ENCODE measurements around the gene HOXB13. TPM values are rescaled to one million over a fixed set of nuclear protein-coding genes. Genes with fewer than 3 reads are reported as not detected.

Gene HOXB13
- total RNA-seq, 1 donor from 2014 or later: not detected

DNA sequence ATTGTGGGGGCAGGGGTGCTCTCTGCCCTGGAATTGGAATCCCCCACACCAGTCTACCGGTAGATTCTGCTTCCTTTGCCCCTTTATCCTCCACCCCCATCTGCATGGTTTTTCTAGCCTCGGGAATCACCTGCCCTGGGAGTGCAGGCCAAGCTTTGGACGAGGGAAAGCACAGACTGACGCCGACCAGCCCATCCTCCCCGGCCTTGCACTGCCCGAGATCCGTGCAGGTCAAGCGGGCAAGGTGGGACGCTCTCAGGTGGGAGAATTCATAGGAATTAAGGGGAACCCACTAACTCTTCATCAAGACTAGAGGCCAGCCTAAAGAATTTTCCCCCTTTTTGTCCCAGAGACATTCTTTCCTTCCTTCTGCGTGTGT is 9.9 kb upstream of the HOXB13 start:
- TF ChIP-seq, protein P1, sequence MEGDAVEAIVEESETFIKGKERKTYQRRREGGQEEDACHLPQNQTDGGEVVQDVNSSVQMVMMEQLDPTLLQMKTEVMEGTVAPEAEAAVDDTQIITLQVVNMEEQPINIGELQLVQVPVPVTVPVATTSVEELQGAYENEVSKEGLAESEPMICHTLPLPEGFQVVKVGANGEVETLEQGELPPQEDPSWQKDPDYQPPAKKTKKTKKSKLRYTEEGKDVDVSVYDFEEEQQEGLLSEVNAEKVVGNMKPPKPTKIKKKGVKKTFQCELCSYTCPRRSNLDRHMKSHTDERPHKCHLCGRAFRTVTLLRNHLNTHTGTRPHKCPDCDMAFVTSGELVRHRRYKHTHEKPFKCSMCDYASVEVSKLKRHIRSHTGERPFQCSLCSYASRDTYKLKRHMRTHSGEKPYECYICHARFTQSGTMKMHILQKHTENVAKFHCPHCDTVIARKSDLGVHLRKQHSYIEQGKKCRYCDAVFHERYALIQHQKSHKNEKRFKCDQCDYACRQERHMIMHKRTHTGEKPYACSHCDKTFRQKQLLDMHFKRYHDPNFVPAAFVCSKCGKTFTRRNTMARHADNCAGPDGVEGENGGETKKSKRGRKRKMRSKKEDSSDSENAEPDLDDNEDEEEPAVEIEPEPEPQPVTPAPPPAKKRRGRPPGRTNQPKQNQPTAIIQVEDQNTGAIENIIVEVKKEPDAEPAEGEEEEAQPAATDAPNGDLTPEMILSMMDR (IDR thresholded peaks at IDR 0.05): no peak
- ATAC-seq (no peak), DNase-seq (no peak)
- intact Hi-C loops (cut with DNase I): no loop called here
- H3K27me3 ChIP-seq (ENCODE audit: low read depth): peaks cover 99% of the 10 kb centered on the region
- H3K4me3 ChIP-seq: no peak overlapping the region
- H3K9me3 ChIP-seq: no peaks in the 10 kb centered on the region
- H3K27ac ChIP-seq: no peak overlapping the region
- H3K4me1 ChIP-seq: no peaks in the 10 kb centered on the region
- H3K36me3 ChIP-seq: no peaks in the 10 kb centered on the region

DNA sequence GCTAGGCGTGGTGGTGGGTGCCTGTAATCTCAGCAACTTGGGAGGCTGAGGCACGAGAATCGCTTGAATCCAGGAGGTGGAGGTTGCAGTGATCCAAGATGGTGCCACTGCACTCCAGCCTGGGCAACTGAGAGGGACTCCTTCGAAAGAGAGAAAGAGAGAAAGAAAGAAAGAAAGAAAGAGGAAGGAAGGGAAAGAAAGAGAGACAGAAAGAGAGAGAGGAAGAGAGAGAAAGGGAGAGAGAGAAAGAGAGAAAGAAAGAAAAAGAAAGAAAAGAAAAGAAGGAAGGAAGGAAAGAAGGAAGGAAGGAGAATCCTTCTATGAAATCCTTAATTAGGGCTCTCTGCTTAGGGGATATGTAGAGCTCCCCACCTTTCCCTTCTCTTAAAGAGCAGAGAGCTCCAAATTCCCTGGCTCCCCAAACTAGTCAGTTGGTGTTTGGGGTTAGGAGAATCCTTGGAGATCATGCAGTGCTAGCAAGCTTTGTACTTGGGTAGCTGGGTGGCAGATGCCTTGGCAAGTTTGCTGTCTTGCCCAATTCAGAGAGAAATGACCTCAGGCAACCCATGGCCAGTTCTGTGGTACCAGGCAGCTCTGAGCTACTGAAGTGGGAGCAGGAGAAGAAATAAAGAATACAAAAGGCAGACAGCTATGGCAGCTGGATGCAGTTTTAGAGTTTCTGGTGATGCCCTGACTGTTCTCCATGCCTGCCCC is 8.9 kb upstream of the HOXB13 start:
- no peak overlapping the region for H3K4me3 ChIP-seq
- ATAC-seq (no peak), DNase-seq (no peak)
- peaks cover 99% of the 10 kb centered on the region for H3K27me3 ChIP-seq (ENCODE audit: low read depth)
- H3K27ac ChIP-seq: no peak overlapping the region
- TF ChIP-seq, protein P1 (IDR thresholded peaks at IDR 0.05): no peak
- H3K4me1 ChIP-seq: no peaks in the 10 kb centered on the region
- no peaks in the 10 kb centered on the region for H3K9me3 ChIP-seq
- no peaks in the 10 kb centered on the region for H3K36me3 ChIP-seq
- intact Hi-C loops (cut with DNase I): no loop called here

DNA sequence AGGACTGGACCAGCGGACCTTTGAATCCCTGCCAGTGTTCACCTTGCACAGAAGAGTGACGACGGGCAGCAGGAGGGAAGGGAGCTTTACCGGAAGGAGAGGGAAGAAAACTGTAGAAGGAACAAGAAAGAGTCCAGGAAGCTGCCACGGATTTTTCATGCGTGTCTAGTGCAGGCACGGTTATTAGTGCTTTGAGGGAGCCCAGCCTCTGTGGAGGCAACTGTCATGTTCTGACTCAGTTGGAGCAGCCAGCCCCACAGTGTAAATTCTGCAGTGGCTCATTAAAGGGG is 6.5 kb upstream of the HOXB13 start:
- TF ChIP-seq, protein P1 (IDR thresholded peaks at IDR 0.05): no peak
- H3K36me3 ChIP-seq: no peaks in the 10 kb centered on the region
- no peaks in the 10 kb centered on the region for H3K9me3 ChIP-seq
- intact Hi-C loops (cut with DNase I): no loop called here
- no peak for DNase-seq
- no peak overlapping the region for H3K27ac ChIP-seq
- no peaks in the 10 kb centered on the region for H3K4me1 ChIP-seq
- H3K27me3 ChIP-seq (ENCODE audit: low read depth): peaks cover 97% of the 10 kb centered on the region
- no peak for ATAC-seq
- H3K4me3 ChIP-seq: no peak overlapping the region

DNA sequence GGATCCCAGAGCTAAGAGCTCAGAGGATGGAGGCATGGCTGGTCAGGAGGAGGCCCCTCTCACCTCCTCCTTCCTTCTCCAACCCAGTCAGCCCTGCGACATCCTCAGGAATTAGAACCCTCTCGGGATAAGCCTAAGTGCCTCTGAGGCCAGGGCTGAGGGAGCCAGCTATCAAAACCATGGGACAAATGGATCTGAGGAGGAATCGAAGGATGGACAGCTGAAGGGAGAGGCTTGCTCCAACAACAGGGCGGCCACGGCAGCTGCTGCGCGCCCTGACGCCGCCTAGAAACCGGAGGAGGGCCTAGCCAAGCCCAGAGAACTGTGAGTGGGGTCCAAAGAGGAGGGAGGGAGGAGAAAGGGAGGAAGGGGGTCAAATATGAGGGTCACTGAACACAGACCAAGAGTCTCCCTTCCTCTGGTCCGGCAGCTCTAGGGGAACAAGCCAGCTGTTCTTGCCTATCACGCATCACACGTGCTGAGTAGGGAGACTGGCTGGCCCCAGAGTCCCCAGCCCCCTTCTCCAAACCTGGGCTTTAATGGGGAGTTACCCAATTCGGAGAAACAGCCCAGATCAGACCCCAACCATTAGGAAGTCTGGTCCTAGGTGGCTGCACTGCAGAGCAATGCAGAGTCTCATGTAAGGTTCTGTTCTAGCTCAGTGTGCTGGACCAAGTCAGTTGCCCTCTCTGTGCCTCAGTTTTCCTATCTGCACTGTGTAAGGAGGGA is 5.9 kb upstream of the HOXB13 start:
- intact Hi-C loops (cut with DNase I): no loop called here
- Histone ChIP-seq H3K9me3 (no peaks in the 10 kb centered on the region), H3K4me3 (no peak overlapping the region), H3K4me1 (no peaks in the 10 kb centered on the region), H3K36me3 (no peaks in the 10 kb centered on the region), H3K27ac (no peak overlapping the region), H3K27me3 (ENCODE audit: low read depth) (peaks cover 97% of the 10 kb centered on the region)
- TF ChIP-seq, protein P1 (IDR thresholded peaks at IDR 0.05): no peak
- no peak for DNase-seq
- peak in 1 of 2 donors; percentile 30 for ATAC-seq

DNA sequence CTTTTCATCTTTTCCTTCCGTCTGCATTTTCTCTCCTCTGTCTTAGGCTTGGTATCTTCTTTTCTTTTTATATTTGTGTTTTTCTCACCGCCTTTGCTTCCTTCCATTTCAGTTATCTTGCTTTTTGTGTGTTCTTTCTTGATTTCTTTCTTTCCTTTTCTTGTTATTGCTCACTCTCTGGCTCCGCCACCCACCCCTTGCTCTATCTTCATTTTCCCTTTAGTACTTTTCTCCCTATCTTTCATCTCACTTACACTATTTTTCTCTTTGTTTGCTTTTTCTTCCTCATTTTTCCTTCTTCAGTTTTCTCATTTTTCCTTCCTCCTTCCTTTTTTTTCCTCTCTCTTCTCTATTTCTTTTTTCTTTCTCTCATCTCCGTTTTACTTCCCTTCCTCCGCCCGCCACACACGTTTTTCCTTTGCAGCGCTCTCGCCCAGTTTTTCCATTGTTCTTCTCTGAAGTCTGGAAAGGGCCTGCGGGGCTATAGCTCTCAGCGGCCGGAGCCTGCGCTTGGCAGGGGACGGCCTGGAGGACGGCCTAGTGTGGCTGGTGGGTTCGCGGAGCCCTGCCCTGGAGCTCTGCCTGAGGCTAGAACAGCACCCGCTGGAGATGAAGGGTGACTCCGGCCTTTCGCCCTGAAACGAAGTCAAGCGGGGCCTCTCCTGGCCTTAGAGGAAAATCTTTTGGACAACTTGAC is 5.2 kb upstream of the HOXB13 start:
- Histone ChIP-seq H3K36me3 (no peaks in the 10 kb centered on the region), H3K4me3 (no peak overlapping the region), H3K27me3 (ENCODE audit: low read depth) (peaks cover 97% of the 10 kb centered on the region), H3K27ac (no peak overlapping the region), H3K9me3 (no peaks in the 10 kb centered on the region), H3K4me1 (no peaks in the 10 kb centered on the region)
- DNase-seq (no peak), ATAC-seq (no peak)
- TF ChIP-seq, protein P1 (IDR thresholded peaks at IDR 0.05): no peak
- intact Hi-C loops (cut with DNase I): no loop called here
